Prostate gland (tissue), 2 donors: ENCODE data around the gene SLC5A4.
"Not testable (repeated sequence)": the region's sequence is repeated elsewhere in the genome, so short reads cannot be mapped to it uniquely, and the experiment has no call there.

Source experiments
- CTCF ChIP-seq, 4 experiments: fragments of 200-600 bp in 2 of 4; fragments of 450-650 bp in 2 of 4; sonication (generic) in 2 of 4; IDR thresholded peaks; 1 replicate in 3 of 4; 2 replicates in 1 of 4; pipeline ENCODE4 v1.5.1; 2016 to 2019; ENCODE audit warnings: antibody characterized with exemption in 4 of 4, mild to moderate bottlenecking in 2 of 4, moderate library complexity in 2 of 4
- POLR2A ChIP-seq: fragments of 450-650 bp; IDR thresholded peaks from one replicate; pipeline ENCODE4 v1.6.1; 2016; ENCODE audit warnings: antibody characterized with exemption, mild to moderate bottlenecking
- POLR2AphosphoS5 ChIP-seq: sonication (generic); formaldehyde crosslinking; IDR thresholded peaks from one replicate; pipeline ENCODE4 v1.6.1; 2017; ENCODE audit warnings: antibody characterized with exemption

- not testable (repeated sequence) for TF ChIP-seq CTCF (IDR thresholded peaks at IDR 0.05); POLR2A; POLR2AphosphoS5
Observed at GRCh38 chr22:32263678-32264077, 8.5 kb upstream of the SLC5A4 start.
